ENCODE results near the gene PPM1L.

The PPM1L gene

DNA sequence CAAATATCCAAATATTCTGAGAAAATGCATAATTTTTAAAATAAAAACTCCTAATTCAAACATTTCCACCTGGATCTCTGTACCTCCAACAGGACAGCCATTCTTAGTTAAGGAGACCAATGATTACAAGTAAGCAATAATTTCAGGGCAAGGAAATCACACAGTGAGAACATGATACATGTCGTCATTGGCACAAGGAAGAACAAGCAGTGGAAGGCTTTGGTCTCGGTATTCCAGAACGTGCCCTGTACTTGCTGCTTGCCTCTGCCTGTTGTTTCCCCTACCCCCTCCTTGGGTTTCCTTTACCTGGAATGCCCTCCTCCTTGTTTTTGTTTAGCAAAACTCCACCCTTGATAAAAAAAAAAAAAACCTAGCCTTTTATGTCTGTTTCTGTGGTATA, 72.8 kb downstream of the PPM1L start:
- Histone ChIP-seq H3K27ac (ENCODE audit: low read depth, low read length) (no peak overlapping the region), H3K4me2 (ENCODE audit: low read length) (no peak overlapping the region)
- no CpG with 5 or more reads among the region's 3 CpGs for WGBS (ENCODE audit: extremely low coverage, insufficient coverage, insufficient read length)

DNA sequence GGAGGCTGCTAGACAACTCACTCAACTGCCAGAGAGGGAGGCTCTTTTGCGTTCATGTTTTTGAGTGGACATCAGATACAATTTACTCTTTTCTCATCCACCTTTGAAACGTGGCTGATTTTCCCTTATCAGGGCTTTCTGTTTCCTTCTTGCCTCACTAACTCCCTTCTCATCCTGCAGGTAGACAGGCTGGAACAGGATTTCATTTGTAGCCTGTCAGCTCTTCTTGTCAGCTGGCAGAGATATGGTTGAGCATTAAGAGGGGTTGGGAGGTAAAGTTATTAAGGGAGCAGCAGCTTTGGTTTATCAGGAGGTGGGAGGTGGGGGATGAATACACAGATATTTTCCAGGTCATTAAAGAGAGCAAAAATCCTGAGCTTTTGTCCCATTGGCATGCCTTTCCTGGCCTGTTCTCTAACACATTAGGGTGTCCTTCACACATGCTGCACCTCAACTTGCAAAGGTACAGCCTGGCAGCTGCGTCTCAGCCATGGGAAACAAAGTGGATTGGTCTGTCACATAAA, 73.5 kb downstream of the PPM1L start:
- H3K4me1 ChIP-seq (ENCODE audit: control insufficient read depth in 1 of 2, insufficient read depth in 2 of 2, low read length in 2 of 2): no peaks in the 10 kb centered on the region

More for the DNA sequence above, 72.8 kb downstream of the PPM1L start:
- Histone ChIP-seq H3K36me3 (ENCODE audit: control insufficient read depth in 1 of 2, insufficient read depth in 2 of 2, low read length in 2 of 2) (no peaks in the 10 kb centered on the region), H3K4me3 (ENCODE audit: low read depth, low read length) (no peak overlapping the region), H2BK12ac (ENCODE audit: low read length) (no peak overlapping the region), H3K14ac (ENCODE audit: low read length) (no peak overlapping the region), H3K27me3 (ENCODE audit: insufficient read depth, low read length) (no peaks in the 10 kb centered on the region), H3K9ac (ENCODE audit: low read length) (no peak overlapping the region), H2AFZ (ENCODE audit: insufficient read depth, low read length, poor library complexity) (no peak overlapping the region), H3K9me3 (ENCODE audit: insufficient read depth, low read depth, low read length) (peaks cover 1% of the 10 kb centered on the region), H3K79me2 (ENCODE audit: control insufficient read depth, insufficient read depth, low read length, poor library complexity) (no peaks in the 10 kb centered on the region), H2BK5ac (ENCODE audit: low read depth, low read length, poor library complexity) (no peak overlapping the region), H3K18ac (ENCODE audit: low read length) (no peak overlapping the region), H2BK120ac (ENCODE audit: insufficient read depth, low read length, poor library complexity) (no peak overlapping the region), H3K4me1 (ENCODE audit: control insufficient read depth in 1 of 2, insufficient read depth in 2 of 2, low read length in 2 of 2) (no peaks in the 10 kb centered on the region), H4K12ac (ENCODE audit: low read depth, low read length) (no peak overlapping the region), H3K79me1 (ENCODE audit: low read length) (no peaks in the 10 kb centered on the region), H4K91ac (ENCODE audit: low read depth, low read length) (no peak overlapping the region), H4K8ac (ENCODE audit: low read depth, low read length) (no peak overlapping the region), H3K4ac (ENCODE audit: low read depth, low read length) (no peak overlapping the region), H3K23ac (ENCODE audit: low read length) (no peak overlapping the region), H2AK5ac (ENCODE audit: low read length) (no peak overlapping the region)
- no peak for DNase-seq

DNA sequence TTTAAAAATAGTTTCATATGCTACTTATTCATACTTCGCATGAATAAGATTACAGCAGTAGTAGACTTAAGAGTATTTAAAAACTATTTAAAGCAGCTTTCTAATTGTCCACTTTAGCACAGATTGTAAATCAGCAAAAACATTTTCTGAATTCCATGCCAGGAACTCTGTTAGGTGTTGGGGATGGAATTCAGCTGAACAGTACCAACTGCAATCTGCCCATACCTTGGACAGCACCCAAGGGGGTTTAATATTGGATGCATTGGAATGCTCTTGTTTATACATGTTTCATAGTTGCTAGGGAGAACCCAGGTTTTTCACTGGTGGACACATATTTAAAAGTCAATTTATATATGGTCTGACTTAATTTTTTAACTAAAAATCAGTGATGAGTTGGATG, 74.8 kb downstream of the PPM1L start:
- Histone ChIP-seq H3K27ac (ENCODE audit: low read depth, low read length) (no peak overlapping the region), H4K91ac (ENCODE audit: low read depth, low read length) (no peak overlapping the region), H2BK12ac (ENCODE audit: low read length) (no peak overlapping the region), H4K12ac (ENCODE audit: low read depth, low read length) (no peak overlapping the region), H2BK120ac (ENCODE audit: insufficient read depth, low read length, poor library complexity) (no peak overlapping the region), H3K14ac (ENCODE audit: low read length) (no peak overlapping the region), H3K4ac (ENCODE audit: low read depth, low read length) (no peak overlapping the region), H3K4me3 (ENCODE audit: low read depth, low read length) (no peak overlapping the region), H3K79me2 (ENCODE audit: control insufficient read depth, insufficient read depth, low read length, poor library complexity) (no peaks in the 10 kb centered on the region), H3K18ac (ENCODE audit: low read length) (no peak overlapping the region), H3K4me1 (ENCODE audit: control insufficient read depth in 1 of 2, insufficient read depth in 2 of 2, low read length in 2 of 2) (no peaks in the 10 kb centered on the region), H2BK5ac (ENCODE audit: low read depth, low read length, poor library complexity) (no peak overlapping the region), H3K23ac (ENCODE audit: low read length) (no peak overlapping the region), H3K36me3 (ENCODE audit: control insufficient read depth in 1 of 2, insufficient read depth in 2 of 2, low read length in 2 of 2) (no peaks in the 10 kb centered on the region), H3K9me3 (ENCODE audit: insufficient read depth, low read depth, low read length) (peaks cover 1% of the 10 kb centered on the region), H3K9ac (ENCODE audit: low read length) (no peak overlapping the region), H4K8ac (ENCODE audit: low read depth, low read length) (no peak overlapping the region), H3K27me3 (ENCODE audit: insufficient read depth, low read length) (no peaks in the 10 kb centered on the region), H2AFZ (ENCODE audit: insufficient read depth, low read length, poor library complexity) (no peak overlapping the region), H2AK5ac (ENCODE audit: low read length) (no peak overlapping the region), H3K79me1 (ENCODE audit: low read length) (no peaks in the 10 kb centered on the region), H3K4me2 (ENCODE audit: low read length) (no peak overlapping the region)
- no CpG with 5 or more reads among the region's 1 CpG for WGBS (ENCODE audit: extremely low coverage, insufficient coverage, insufficient read length)
- DNase-seq: peak; percentile 54 to 95

More for the DNA sequence above, 73.5 kb downstream of the PPM1L start:
- H3K9me3 ChIP-seq (ENCODE audit: insufficient read depth, low read depth, low read length): peaks cover 1% of the 10 kb centered on the region
- WGBS (ENCODE audit: extremely low coverage, insufficient coverage, insufficient read length): no CpG with 5 or more reads among the region's 3 CpGs
- H3K18ac ChIP-seq (ENCODE audit: low read length): no peak overlapping the region
- H3K4me2 ChIP-seq (ENCODE audit: low read length): no peak overlapping the region
- peak in 1 of 2 donors; percentile 20 for DNase-seq
- H3K9ac ChIP-seq (ENCODE audit: low read length): no peak overlapping the region
- no peak overlapping the region for H3K14ac ChIP-seq (ENCODE audit: low read length)
- no peak overlapping the region for H2AFZ ChIP-seq (ENCODE audit: insufficient read depth, low read length, poor library complexity)
- H2BK5ac ChIP-seq (ENCODE audit: low read depth, low read length, poor library complexity): no peak overlapping the region
- no peaks in the 10 kb centered on the region for H3K36me3 ChIP-seq (ENCODE audit: control insufficient read depth in 1 of 2, insufficient read depth in 2 of 2, low read length in 2 of 2)
- H2AK5ac ChIP-seq (ENCODE audit: low read length): no peak overlapping the region
- no peaks in the 10 kb centered on the region for H3K27me3 ChIP-seq (ENCODE audit: insufficient read depth, low read length)
- H3K4ac ChIP-seq (ENCODE audit: low read depth, low read length): no peak overlapping the region
- H3K27ac ChIP-seq (ENCODE audit: low read depth, low read length): no peak overlapping the region
- no peak overlapping the region for H3K4me3 ChIP-seq (ENCODE audit: low read depth, low read length)
- H2BK120ac ChIP-seq (ENCODE audit: insufficient read depth, low read length, poor library complexity): no peak overlapping the region
- H3K79me1 ChIP-seq (ENCODE audit: low read length): no peaks in the 10 kb centered on the region
- no peak overlapping the region for H4K8ac ChIP-seq (ENCODE audit: low read depth, low read length)
- no peak overlapping the region for H4K91ac ChIP-seq (ENCODE audit: low read depth, low read length)
- no peak overlapping the region for H3K23ac ChIP-seq (ENCODE audit: low read length)
- no peaks in the 10 kb centered on the region for H3K79me2 ChIP-seq (ENCODE audit: control insufficient read depth, insufficient read depth, low read length, poor library complexity)
- no peak overlapping the region for H4K12ac ChIP-seq (ENCODE audit: low read depth, low read length)
- H2BK12ac ChIP-seq (ENCODE audit: low read length): no peak overlapping the region

DNA sequence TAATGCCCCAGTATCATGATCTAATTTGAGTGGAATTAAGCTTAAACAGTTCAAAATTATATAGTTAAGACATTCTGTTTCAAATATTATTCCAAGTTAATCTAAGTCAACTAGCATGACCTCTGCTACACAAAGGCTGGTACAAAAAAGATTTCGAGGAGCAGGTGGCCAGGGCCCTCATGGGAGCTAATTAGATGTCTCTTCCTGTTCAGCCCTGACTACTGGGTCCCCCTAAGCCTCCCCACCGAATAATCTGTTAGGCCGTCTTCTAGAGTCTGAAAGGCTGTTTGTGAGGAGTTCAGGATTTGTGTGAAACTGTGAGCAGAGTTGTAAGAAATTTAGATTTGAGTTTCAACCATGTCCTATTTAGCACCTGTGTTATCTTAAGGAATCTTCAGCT, 75.4 kb downstream of the PPM1L start:
- Histone ChIP-seq H3K4me2 (ENCODE audit: low read length) (no peak overlapping the region), H3K9me3 (ENCODE audit: insufficient read depth, low read depth, low read length) (peaks cover 1% of the 10 kb centered on the region), H2BK12ac (ENCODE audit: low read length) (no peak overlapping the region), H3K4me1 (ENCODE audit: control insufficient read depth in 1 of 2, insufficient read depth in 2 of 2, low read length in 2 of 2) (no peaks in the 10 kb centered on the region), H3K14ac (ENCODE audit: low read length) (no peak overlapping the region), H3K79me1 (ENCODE audit: low read length) (no peaks in the 10 kb centered on the region), H4K12ac (ENCODE audit: low read depth, low read length) (no peak overlapping the region), H3K36me3 (ENCODE audit: control insufficient read depth in 1 of 2, insufficient read depth in 2 of 2, low read length in 2 of 2) (no peaks in the 10 kb centered on the region), H3K9ac (ENCODE audit: low read length) (no peak overlapping the region), H4K8ac (ENCODE audit: low read depth, low read length) (no peak overlapping the region), H3K4me3 (ENCODE audit: low read depth, low read length) (no peak overlapping the region), H2AK5ac (ENCODE audit: low read length) (no peak overlapping the region), H3K27me3 (ENCODE audit: insufficient read depth, low read length) (no peaks in the 10 kb centered on the region), H3K4ac (ENCODE audit: low read depth, low read length) (no peak overlapping the region), H4K91ac (ENCODE audit: low read depth, low read length) (no peak overlapping the region), H2BK120ac (ENCODE audit: insufficient read depth, low read length, poor library complexity) (no peak overlapping the region), H2AFZ (ENCODE audit: insufficient read depth, low read length, poor library complexity) (no peak overlapping the region), H3K18ac (ENCODE audit: low read length) (no peak overlapping the region), H3K23ac (ENCODE audit: low read length) (no peak overlapping the region), H3K79me2 (ENCODE audit: control insufficient read depth, insufficient read depth, low read length, poor library complexity) (no peaks in the 10 kb centered on the region), H3K27ac (ENCODE audit: low read depth, low read length) (no peak overlapping the region), H2BK5ac (ENCODE audit: low read depth, low read length, poor library complexity) (no peak overlapping the region)
- WGBS (ENCODE audit: extremely low coverage, insufficient coverage, insufficient read length): no CpG with 5 or more reads among the region's 3 CpGs
- no peak for DNase-seq

Data from trophoblast cell (in vitro differentiated cells and primary cell).